ENCODE results near the gene IQSEC3.

The IQSEC3 gene

GRCh38 chr12:115960-116915 is 49.7 kb downstream of the IQSEC3 start:
- Histone ChIP-seq H4K8ac (ENCODE audit: low read length) (no peak overlapping the region), H3K79me1 (replicated peaks; ENCODE audit: low read length, poor library complexity, severe bottlenecking) (no peaks in the 10 kb centered on the region), H2BK12ac (ENCODE audit: low read length in 2 of 2) (no peak overlapping the region), H2BK120ac (ENCODE audit: low read depth, low read length) (no peak overlapping the region), H3K27ac (ENCODE audit: low read length, poor library complexity, severe bottlenecking) (no peak overlapping the region), H2AK5ac (ENCODE audit: low read length, severe bottlenecking) (no peak overlapping the region), H3K27me3 (ENCODE audit: control insufficient read depth in 1 of 2, insufficient read depth in 1 of 2, low read length in 2 of 2) (peaks cover 54 to 91% of the 10 kb centered on the region in 2 experiments), H3K4me3 (ENCODE audit: insufficient read depth in 1 of 2, low read depth in 1 of 2, low read length in 2 of 2) (no peak overlapping the region), H2BK15ac (ENCODE audit: low read depth, poor library complexity, severe bottlenecking) (peak overlapping the region; percentile 54), H3K9ac (ENCODE audit: low read length) (no peak overlapping the region), H4K91ac (ENCODE audit: low read length) (no peak overlapping the region), H3K4me2 (ENCODE audit: low read length, poor library complexity, severe bottlenecking) (no peak overlapping the region), H3K23ac (ENCODE audit: low read length in 2 of 2) (no peak overlapping the region), H3K36me3 (ENCODE audit: control insufficient read depth in 1 of 2, insufficient read depth in 2 of 2, low read depth in 1 of 2, low read length in 2 of 2) (no peaks in the 10 kb centered on the region), H3K4me1 (ENCODE audit: control insufficient read depth, insufficient read depth, low read depth, low read length) (no peaks in the 10 kb centered on the region), H2BK5ac (ENCODE audit: low read depth, low read length, poor library complexity, severe bottlenecking) (no peak overlapping the region), H2AFZ (ENCODE audit: low read depth, low read length) (no peak overlapping the region), H3K18ac (ENCODE audit: low read depth in 1 of 2, low read length in 2 of 2) (no peak overlapping the region), H3K4ac (ENCODE audit: low read depth in 1 of 2, low read length in 2 of 2) (no peak overlapping the region), H3K14ac (ENCODE audit: low read length in 2 of 2) (no peak overlapping the region), H3K9me3 (ENCODE audit: control insufficient read depth, low read length) (no peaks in the 10 kb centered on the region)
- 75% methylated on average over 19 of the region's 19 CpGs for WGBS
- DNase-seq = no peak

- no peak overlapping the region for H2BK5ac ChIP-seq (ENCODE audit: low read depth, low read length, poor library complexity, severe bottlenecking)
- no peak overlapping the region for H3K27ac ChIP-seq (ENCODE audit: low read length, poor library complexity, severe bottlenecking)
- H3K14ac ChIP-seq (ENCODE audit: low read length in 2 of 2) = no peak overlapping the region
- no peak overlapping the region for H3K4me2 ChIP-seq (ENCODE audit: low read length, poor library complexity, severe bottlenecking)
- no peaks in the 10 kb centered on the region for H3K36me3 ChIP-seq (ENCODE audit: control insufficient read depth in 1 of 2, insufficient read depth in 2 of 2, low read depth in 1 of 2, low read length in 2 of 2)
- peaks cover 55 to 93% of the 10 kb centered on the region in 2 experiments for H3K27me3 ChIP-seq (ENCODE audit: control insufficient read depth in 1 of 2, insufficient read depth in 1 of 2, low read length in 2 of 2)
- H3K4me3 ChIP-seq (ENCODE audit: insufficient read depth in 1 of 2, low read depth in 1 of 2, low read length in 2 of 2) = no peak overlapping the region
- H3K4me1 ChIP-seq (ENCODE audit: control insufficient read depth, insufficient read depth, low read depth, low read length) = no peaks in the 10 kb centered on the region
- DNase-seq = no peak
- H3K23ac ChIP-seq (ENCODE audit: low read length in 2 of 2) = no peak overlapping the region
- no peak overlapping the region for H3K9ac ChIP-seq (ENCODE audit: low read length)
- H4K8ac ChIP-seq (ENCODE audit: low read length) = no peak overlapping the region
- no peak overlapping the region for H3K18ac ChIP-seq (ENCODE audit: low read depth in 1 of 2, low read length in 2 of 2)
- H3K9me3 ChIP-seq (ENCODE audit: control insufficient read depth, low read length) = no peaks in the 10 kb centered on the region
- H3K79me1 ChIP-seq (replicated peaks; ENCODE audit: low read length, poor library complexity, severe bottlenecking) = no peaks in the 10 kb centered on the region
- H2BK120ac ChIP-seq (ENCODE audit: low read depth, low read length) = no peak overlapping the region
- no peak overlapping the region for H2BK15ac ChIP-seq (ENCODE audit: low read depth, poor library complexity, severe bottlenecking)
- no peak overlapping the region for H2AK5ac ChIP-seq (ENCODE audit: low read length, severe bottlenecking)
- no peak overlapping the region for H4K91ac ChIP-seq (ENCODE audit: low read length)
- no peak overlapping the region for H2AFZ ChIP-seq (ENCODE audit: low read depth, low read length)
- H3K4ac ChIP-seq (ENCODE audit: low read depth in 1 of 2, low read length in 2 of 2) = no peak overlapping the region
- no peak overlapping the region for H2BK12ac ChIP-seq (ENCODE audit: low read length in 2 of 2)
- WGBS = 71% methylated on average over 7 of the region's 7 CpGs
Measured at GRCh38 chr12:117311-117710, 50.7 kb downstream of the IQSEC3 start.

GRCh38 chr12:117816-118345 is 51.3 kb downstream of the IQSEC3 start:
- Histone ChIP-seq H3K9ac (ENCODE audit: low read length) (no peak overlapping the region), H3K4me3 (ENCODE audit: insufficient read depth in 1 of 2, low read depth in 1 of 2, low read length in 2 of 2) (no peak overlapping the region), H2BK15ac (ENCODE audit: low read depth, poor library complexity, severe bottlenecking) (no peak overlapping the region), H3K27ac (ENCODE audit: low read length, poor library complexity, severe bottlenecking) (no peak overlapping the region), H2BK12ac (ENCODE audit: low read length in 2 of 2) (no peak overlapping the region), H3K36me3 (ENCODE audit: control insufficient read depth in 1 of 2, insufficient read depth in 2 of 2, low read depth in 1 of 2, low read length in 2 of 2) (no peaks in the 10 kb centered on the region), H3K4me2 (ENCODE audit: low read length, poor library complexity, severe bottlenecking) (no peak overlapping the region), H2AFZ (ENCODE audit: low read depth, low read length) (no peak overlapping the region), H2BK120ac (ENCODE audit: low read depth, low read length) (no peak overlapping the region), H2BK5ac (ENCODE audit: low read depth, low read length, poor library complexity, severe bottlenecking) (no peak overlapping the region), H3K14ac (ENCODE audit: low read length in 2 of 2) (no peak overlapping the region), H3K27me3 (ENCODE audit: control insufficient read depth in 1 of 2, insufficient read depth in 1 of 2, low read length in 2 of 2) (peaks cover 60 to 92% of the 10 kb centered on the region in 2 experiments), H4K91ac (ENCODE audit: low read length) (no peak overlapping the region), H4K8ac (ENCODE audit: low read length) (no peak overlapping the region), H3K9me3 (ENCODE audit: control insufficient read depth, low read length) (no peaks in the 10 kb centered on the region), H3K79me1 (replicated peaks; ENCODE audit: low read length, poor library complexity, severe bottlenecking) (no peaks in the 10 kb centered on the region), H3K23ac (ENCODE audit: low read length in 2 of 2) (no peak overlapping the region), H3K4me1 (ENCODE audit: control insufficient read depth, insufficient read depth, low read depth, low read length) (no peaks in the 10 kb centered on the region), H3K18ac (ENCODE audit: low read depth in 1 of 2, low read length in 2 of 2) (no peak overlapping the region), H3K4ac (ENCODE audit: low read depth in 1 of 2, low read length in 2 of 2) (no peak overlapping the region), H2AK5ac (ENCODE audit: low read length, severe bottlenecking) (no peak overlapping the region)
- WGBS = 77% methylated on average over 8 of the region's 8 CpGs
- DNase-seq = no peak

GRCh38 chr12:118591-118990 is 52.0 kb downstream of the IQSEC3 start:
- H3K18ac ChIP-seq (ENCODE audit: low read depth in 1 of 2, low read length in 2 of 2) = no peak overlapping the region
- H3K23ac ChIP-seq (ENCODE audit: low read length in 2 of 2) = no peak overlapping the region
- H3K4me1 ChIP-seq (ENCODE audit: control insufficient read depth, insufficient read depth, low read depth, low read length) = no peaks in the 10 kb centered on the region
- H3K4me2 ChIP-seq (ENCODE audit: low read length, poor library complexity, severe bottlenecking) = no peak overlapping the region
- H4K8ac ChIP-seq (ENCODE audit: low read length) = no peak overlapping the region
- WGBS = 49% methylated on average over 4 of the region's 4 CpGs
- H2AFZ ChIP-seq (ENCODE audit: low read depth, low read length) = no peak overlapping the region
- no peaks in the 10 kb centered on the region for H3K79me1 ChIP-seq (replicated peaks; ENCODE audit: low read length, poor library complexity, severe bottlenecking)
- H2BK5ac ChIP-seq (ENCODE audit: low read depth, low read length, poor library complexity, severe bottlenecking) = no peak overlapping the region
- no peaks in the 10 kb centered on the region for H3K9me3 ChIP-seq (ENCODE audit: control insufficient read depth, low read length)
- no peak overlapping the region for H3K4me3 ChIP-seq (ENCODE audit: insufficient read depth in 1 of 2, low read depth in 1 of 2, low read length in 2 of 2)
- H3K27ac ChIP-seq (ENCODE audit: low read length, poor library complexity, severe bottlenecking) = no peak overlapping the region
- H2BK12ac ChIP-seq (ENCODE audit: low read length in 2 of 2) = no peak overlapping the region
- no peak overlapping the region for H3K9ac ChIP-seq (ENCODE audit: low read length)
- H3K4ac ChIP-seq (ENCODE audit: low read depth in 1 of 2, low read length in 2 of 2) = no peak overlapping the region
- no peaks in the 10 kb centered on the region for H3K36me3 ChIP-seq (ENCODE audit: control insufficient read depth in 1 of 2, insufficient read depth in 2 of 2, low read depth in 1 of 2, low read length in 2 of 2)
- no peak for DNase-seq
- H2BK120ac ChIP-seq (ENCODE audit: low read depth, low read length) = no peak overlapping the region
- no peak overlapping the region for H2AK5ac ChIP-seq (ENCODE audit: low read length, severe bottlenecking)
- H2BK15ac ChIP-seq (ENCODE audit: low read depth, poor library complexity, severe bottlenecking) = no peak overlapping the region
- H3K14ac ChIP-seq (ENCODE audit: low read length in 2 of 2) = no peak overlapping the region
- no peak overlapping the region for H4K91ac ChIP-seq (ENCODE audit: low read length)
- peaks cover 60 to 88% of the 10 kb centered on the region in 2 experiments for H3K27me3 ChIP-seq (ENCODE audit: control insufficient read depth in 1 of 2, insufficient read depth in 1 of 2, low read length in 2 of 2)
